ENCODE results near the gene IP6K1.
A peak's percentile ranks its signal among the peaks of the same experiment; 100 is the strongest.
"Not testable (repeated sequence)": the region's sequence is repeated elsewhere in the genome, so short reads cannot be mapped to it uniquely, and the experiment has no call there.

Gene IP6K1

DNA sequence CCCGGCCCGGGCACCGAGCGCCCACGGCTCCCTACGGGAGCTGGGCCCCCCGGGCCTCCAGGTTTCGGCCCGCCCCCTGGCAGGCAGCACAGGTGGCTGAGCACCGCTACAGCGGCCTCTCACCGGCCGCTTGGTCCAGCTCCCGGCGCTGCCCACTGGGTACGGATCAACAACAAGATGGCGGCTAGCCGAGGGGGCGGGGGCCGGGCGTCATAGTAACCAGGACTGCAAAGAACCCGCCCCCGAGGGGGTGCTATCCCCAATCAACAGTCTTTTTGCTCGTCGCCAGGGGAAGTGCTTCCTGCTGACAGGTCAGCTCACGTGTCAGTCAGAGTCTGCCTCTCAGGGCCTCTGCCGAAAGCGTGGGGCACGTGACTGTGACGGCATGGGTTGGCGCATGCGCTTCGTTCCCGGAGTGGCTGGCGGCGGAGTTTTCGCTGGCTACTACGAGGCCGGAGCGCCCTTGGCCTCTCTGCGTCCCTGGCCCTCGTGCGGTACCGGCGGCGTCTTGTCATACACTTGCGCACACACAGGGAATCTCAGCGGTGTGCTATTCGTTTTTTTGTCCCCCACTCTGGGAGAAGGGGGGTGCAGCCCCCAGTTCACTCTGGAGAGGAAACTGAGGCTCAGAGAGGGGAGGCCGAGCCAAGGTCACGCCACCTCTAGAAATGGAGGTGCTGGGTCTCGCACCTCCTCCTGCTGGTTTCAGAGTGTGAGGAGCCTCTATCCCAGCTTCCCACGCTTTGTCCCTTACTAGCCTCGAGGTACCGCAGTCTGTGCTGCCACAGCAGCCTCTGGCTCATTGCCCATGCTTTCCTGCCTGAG lies at the start of gene IP6K1:
TSS of gene IP6K1 (minus strand) at position 186 of the 825 bp plus-strand sequence. CDS start 38,502 bp downstream, outside the sequence.
- no peaks in the 10 kb centered on the region for H3K9me3 ChIP-seq (ENCODE audit: low read length)
- peaks cover 24% of the 10 kb centered on the region for H3K4me1 ChIP-seq (ENCODE audit: insufficient read depth, low read length)
- H3K27ac ChIP-seq (ENCODE audit: low read depth, low read length): peak within 1 kb of the TSS; percentile 87
- H3K4me3 ChIP-seq (ENCODE audit: low read depth in 1 of 2, low read length in 2 of 2): peak within 1 kb of the TSS; percentile 75 to 94
- no peaks in the 10 kb centered on the region for H3K27me3 ChIP-seq (ENCODE audit: control insufficient read depth in 1 of 2, insufficient read depth in 2 of 2, low read length in 2 of 2)
- peaks cover 6% of the 10 kb centered on the region for H3K36me3 ChIP-seq (ENCODE audit: insufficient read depth, low read length)
- H3K9ac ChIP-seq (ENCODE audit: low read length): peak within 1 kb of the TSS; percentile 80

DNA sequence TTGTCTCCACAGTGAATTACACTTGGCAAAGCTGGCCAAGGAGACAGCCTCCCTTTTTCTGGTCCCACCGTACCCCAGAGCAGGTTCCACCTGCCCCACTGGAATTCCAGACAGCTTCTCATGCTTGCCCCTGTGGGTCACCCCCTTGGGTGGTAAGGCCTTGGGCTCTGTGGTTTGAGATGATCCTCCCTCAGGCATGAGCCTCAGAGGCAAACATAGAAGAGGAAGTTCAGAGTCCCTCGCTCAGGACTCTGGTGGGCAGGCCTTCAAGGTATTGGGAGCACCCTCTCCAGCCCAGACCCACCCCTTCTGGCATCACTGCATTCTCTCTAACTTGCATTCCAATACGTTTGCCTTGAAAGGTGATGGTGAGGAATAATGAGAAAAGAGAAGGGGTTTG lies 45.0 kb upstream of the IP6K1 start:
- Histone ChIP-seq H3K4me1 (ENCODE audit: insufficient read depth, low read length) (no peaks in the 10 kb centered on the region), H3K9ac (ENCODE audit: low read length) (no peak overlapping the region), H3K36me3 (ENCODE audit: insufficient read depth, low read length) (no peaks in the 10 kb centered on the region), H3K4me3 (ENCODE audit: low read depth in 1 of 2, low read length in 2 of 2) (no peak overlapping the region), H3K9me3 (ENCODE audit: low read length) (no peaks in the 10 kb centered on the region), H3K27ac (ENCODE audit: low read depth, low read length) (no peak overlapping the region), H3K27me3 (ENCODE audit: control insufficient read depth in 1 of 2, insufficient read depth in 2 of 2, low read length in 2 of 2) (no peaks in the 10 kb centered on the region)

DNA sequence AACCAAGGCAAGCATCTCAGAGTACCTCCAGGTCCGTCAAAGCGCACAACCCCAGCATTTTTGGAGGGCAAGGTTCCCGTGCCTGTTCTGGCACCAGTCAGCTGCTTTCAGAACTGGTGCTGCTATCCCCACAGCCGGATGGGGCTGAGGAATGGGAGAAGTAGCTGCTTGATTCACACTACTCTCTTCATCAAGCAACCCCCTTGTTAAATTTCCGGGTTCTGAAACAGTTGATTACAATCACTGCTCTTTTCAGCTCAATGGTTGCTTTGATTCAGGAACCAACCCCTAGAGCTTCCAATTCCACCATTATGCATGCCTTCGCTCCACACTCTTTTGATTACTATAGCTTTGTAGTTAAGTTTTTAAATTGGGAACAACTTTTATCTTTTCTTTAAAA lies 39.7 kb upstream of the IP6K1 start:
- H3K36me3 ChIP-seq (ENCODE audit: insufficient read depth, low read length): no peaks in the 10 kb centered on the region
- H3K9me3 ChIP-seq (ENCODE audit: low read length): no peaks in the 10 kb centered on the region
- no peak overlapping the region for H3K9ac ChIP-seq (ENCODE audit: low read length)
- no peaks in the 10 kb centered on the region for H3K4me1 ChIP-seq (ENCODE audit: insufficient read depth, low read length)
- no peak overlapping the region for H3K4me3 ChIP-seq (ENCODE audit: low read depth in 1 of 2, low read length in 2 of 2)
- no peak overlapping the region for H3K27ac ChIP-seq (ENCODE audit: low read depth, low read length)
- no peaks in the 10 kb centered on the region for H3K27me3 ChIP-seq (ENCODE audit: control insufficient read depth in 1 of 2, insufficient read depth in 2 of 2, low read length in 2 of 2)

DNA sequence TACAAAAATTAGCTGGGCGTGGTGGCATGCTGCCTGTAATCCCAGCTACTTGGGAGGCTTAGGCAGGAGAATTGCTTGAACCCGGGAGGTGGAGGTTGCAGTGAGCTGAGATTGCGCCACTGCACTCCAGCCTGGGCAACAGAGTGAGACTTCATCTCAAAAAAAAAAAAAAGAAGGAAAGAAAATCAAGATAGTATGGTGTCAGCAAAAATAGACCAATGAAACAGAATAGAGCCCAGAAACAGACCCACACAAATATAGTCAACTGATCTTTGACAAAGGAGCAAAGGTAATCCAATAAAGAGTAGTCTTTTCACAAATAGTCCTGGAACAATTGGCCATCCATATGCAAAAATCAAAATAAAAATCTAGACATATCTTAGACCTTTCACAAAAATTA lies 36.8 kb upstream of the IP6K1 start:
- H3K4me3 ChIP-seq (ENCODE audit: low read depth in 1 of 2, low read length in 2 of 2); H3K9ac ChIP-seq (ENCODE audit: low read length); H3K36me3 ChIP-seq (ENCODE audit: insufficient read depth, low read length); H3K4me1 ChIP-seq (ENCODE audit: insufficient read depth, low read length); H3K27me3 ChIP-seq (ENCODE audit: control insufficient read depth in 1 of 2, insufficient read depth in 2 of 2, low read length in 2 of 2); H3K9me3 ChIP-seq (ENCODE audit: low read length); H3K27ac ChIP-seq (ENCODE audit: low read depth, low read length): not testable (repeated sequence)

DNA sequence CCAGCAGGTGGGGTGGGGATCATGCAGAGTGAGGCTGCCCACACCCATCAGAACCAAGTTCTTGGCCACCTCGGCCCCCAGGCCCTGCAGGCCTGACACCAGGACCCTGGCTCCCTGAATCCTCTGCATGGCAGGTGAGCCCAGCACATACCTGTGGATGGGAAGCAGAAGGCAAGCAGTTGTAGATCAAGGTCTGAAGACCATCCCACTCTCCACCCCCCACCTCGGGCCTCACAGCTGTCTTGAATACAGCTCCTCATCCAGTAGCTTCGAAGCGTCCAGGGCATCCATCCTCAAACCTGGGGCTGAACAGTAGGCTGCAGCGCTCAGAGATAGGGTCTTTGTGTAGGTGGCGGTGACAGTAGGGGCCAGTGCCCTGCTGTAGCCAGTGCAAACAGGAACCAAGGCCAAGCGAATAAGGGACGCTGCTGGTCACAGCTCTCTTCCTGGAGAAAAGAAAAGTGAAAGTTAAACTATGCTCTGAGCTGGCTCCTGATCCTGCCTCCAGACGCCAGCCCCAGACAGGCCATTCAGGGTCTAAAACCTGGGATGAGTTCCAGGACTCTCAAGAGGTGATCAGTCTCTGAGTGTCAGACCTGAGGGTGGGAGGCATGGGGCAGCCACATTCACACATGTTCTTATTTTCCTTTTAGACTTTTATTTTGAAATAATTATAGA lies 27.3 kb upstream of the IP6K1 start, which contains the start of gene UBA7:
TSS of gene UBA7 (minus strand) at position 457 of the 678 bp plus-strand sequence. CDS start at position 291, 166 bp downstream.
- Histone ChIP-seq H3K27me3 (ENCODE audit: control insufficient read depth in 1 of 2, insufficient read depth in 2 of 2, low read length in 2 of 2) (no peaks in the 10 kb centered on the region), H3K4me1 (ENCODE audit: insufficient read depth, low read length) (peaks cover 27% of the 10 kb centered on the region), H3K4me3 (ENCODE audit: low read depth in 1 of 2, low read length in 2 of 2) (peak within 1 kb of the TSS; percentile 56 to 81), H3K27ac (ENCODE audit: low read depth, low read length) (peak within 1 kb of the TSS; percentile 81), H3K9ac (ENCODE audit: low read length) (peak within 1 kb of the TSS; percentile 78), H3K9me3 (ENCODE audit: low read length) (no peaks in the 10 kb centered on the region), H3K36me3 (ENCODE audit: insufficient read depth, low read length) (peaks cover 37% of the 10 kb centered on the region)

DNA sequence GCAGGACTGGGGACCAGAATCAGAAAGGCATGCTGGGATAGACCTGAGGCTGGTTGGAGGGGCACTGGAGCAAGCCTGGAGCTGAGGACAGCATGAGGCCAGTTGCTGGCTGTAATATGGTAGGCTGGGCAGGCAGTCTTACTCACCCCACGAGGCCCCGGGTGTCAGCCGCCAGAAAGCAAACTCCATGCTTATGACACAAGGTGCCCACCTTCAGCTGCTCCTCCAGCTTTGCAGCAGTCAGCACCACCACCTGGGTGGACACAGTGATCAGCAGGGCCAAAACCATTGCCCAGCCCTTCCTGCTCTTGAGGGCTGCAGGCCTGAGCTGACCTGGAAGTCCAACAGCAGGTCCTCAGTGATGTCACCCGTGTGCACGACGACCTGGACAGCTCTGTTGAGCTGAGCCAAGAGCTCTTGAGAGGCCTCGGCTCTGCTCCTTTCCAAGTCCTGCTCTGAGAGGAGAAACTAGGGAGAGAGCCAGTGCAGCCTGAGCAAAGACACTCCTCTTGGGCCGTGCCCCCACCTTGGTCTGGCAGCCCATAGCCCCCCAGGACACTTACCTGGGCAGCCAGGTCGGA lies 26.7 kb upstream of the IP6K1 start:
- peak overlapping the region; percentile 78 for H3K9ac ChIP-seq (ENCODE audit: low read length)
- peaks cover 27% of the 10 kb centered on the region for H3K4me1 ChIP-seq (ENCODE audit: insufficient read depth, low read length)
- peak overlapping the region; percentile 81 for H3K27ac ChIP-seq (ENCODE audit: low read depth, low read length)
- H3K4me3 ChIP-seq (ENCODE audit: low read depth in 1 of 2, low read length in 2 of 2): peak overlapping the region; percentile 56 to 81
- no peaks in the 10 kb centered on the region for H3K27me3 ChIP-seq (ENCODE audit: control insufficient read depth in 1 of 2, insufficient read depth in 2 of 2, low read length in 2 of 2)
- peaks cover 38% of the 10 kb centered on the region for H3K36me3 ChIP-seq (ENCODE audit: insufficient read depth, low read length)
- H3K9me3 ChIP-seq (ENCODE audit: low read length): no peaks in the 10 kb centered on the region

DNA sequence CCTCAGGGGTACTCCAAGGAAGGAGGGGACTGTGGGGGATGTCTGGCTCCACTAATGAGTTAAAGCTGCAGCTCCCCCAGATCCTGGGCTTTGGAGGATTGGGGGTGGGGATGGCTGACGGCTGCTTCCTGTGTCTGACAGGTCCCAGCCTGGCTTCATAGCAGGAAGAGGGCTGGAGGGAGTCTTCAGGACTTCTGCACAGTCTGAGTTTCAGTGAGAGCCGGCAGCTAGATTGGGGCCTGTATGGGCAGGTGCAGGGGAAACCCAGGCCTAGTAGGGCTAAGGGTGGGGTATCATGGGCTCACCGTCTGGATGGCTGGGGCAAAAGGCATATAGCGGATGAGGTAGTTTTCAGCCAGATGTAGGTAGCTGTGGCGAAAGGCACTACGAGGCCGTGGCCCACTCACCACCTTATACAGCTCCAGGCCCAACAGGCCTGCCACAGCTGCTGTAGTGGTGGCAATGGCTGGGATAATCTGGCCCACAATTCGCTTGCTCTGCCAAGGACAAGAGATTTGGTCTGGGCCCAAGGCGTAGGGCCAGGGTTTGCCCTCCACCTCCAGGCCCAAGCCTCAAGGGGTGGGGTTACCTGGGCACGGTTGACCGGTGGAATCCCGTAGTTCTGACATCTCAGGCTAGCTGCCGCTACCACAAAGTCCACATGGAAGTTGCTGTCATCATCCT lies 21.2 kb upstream of the IP6K1 start:
- Histone ChIP-seq H3K27me3 (ENCODE audit: control insufficient read depth in 1 of 2, insufficient read depth in 2 of 2, low read length in 2 of 2) (no peaks in the 10 kb centered on the region), H3K4me3 (ENCODE audit: low read depth in 1 of 2, low read length in 2 of 2) (no peak overlapping the region), H3K36me3 (ENCODE audit: insufficient read depth, low read length) (peaks cover 38% of the 10 kb centered on the region), H3K9ac (ENCODE audit: low read length) (no peak overlapping the region), H3K27ac (ENCODE audit: low read depth, low read length) (peak overlapping the region; percentile 52), H3K4me1 (ENCODE audit: insufficient read depth, low read length) (peaks cover 41% of the 10 kb centered on the region), H3K9me3 (ENCODE audit: low read length) (no peaks in the 10 kb centered on the region)

DNA sequence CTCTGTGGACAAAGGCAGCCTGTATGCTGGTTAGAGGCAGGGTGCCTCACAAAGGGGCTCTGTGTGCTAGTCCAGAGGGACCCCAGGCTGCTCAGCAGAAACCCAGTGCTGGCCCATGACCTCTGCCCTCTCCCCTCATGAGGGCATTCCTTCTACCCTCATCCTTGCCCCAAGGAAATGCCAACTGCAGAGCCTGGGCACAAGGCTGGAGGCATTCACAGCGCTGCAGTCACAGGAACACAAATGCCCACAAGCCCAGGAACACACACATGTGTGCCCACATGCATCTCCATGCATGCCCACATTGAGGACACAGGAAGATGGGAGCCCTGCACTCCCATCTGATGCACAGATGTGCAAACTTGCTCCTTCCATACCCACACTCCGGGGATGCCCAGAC lies 20.5 kb upstream of the IP6K1 start:
- Histone ChIP-seq H3K36me3 (ENCODE audit: insufficient read depth, low read length) (peaks cover 32% of the 10 kb centered on the region), H3K4me3 (ENCODE audit: low read depth in 1 of 2, low read length in 2 of 2) (no peak overlapping the region), H3K9me3 (ENCODE audit: low read length) (no peaks in the 10 kb centered on the region), H3K9ac (ENCODE audit: low read length) (no peak overlapping the region), H3K27ac (ENCODE audit: low read depth, low read length) (peak overlapping the region; percentile 23), H3K27me3 (ENCODE audit: control insufficient read depth in 1 of 2, insufficient read depth in 2 of 2, low read length in 2 of 2) (no peaks in the 10 kb centered on the region), H3K4me1 (ENCODE audit: insufficient read depth, low read length) (peaks cover 36% of the 10 kb centered on the region)

DNA sequence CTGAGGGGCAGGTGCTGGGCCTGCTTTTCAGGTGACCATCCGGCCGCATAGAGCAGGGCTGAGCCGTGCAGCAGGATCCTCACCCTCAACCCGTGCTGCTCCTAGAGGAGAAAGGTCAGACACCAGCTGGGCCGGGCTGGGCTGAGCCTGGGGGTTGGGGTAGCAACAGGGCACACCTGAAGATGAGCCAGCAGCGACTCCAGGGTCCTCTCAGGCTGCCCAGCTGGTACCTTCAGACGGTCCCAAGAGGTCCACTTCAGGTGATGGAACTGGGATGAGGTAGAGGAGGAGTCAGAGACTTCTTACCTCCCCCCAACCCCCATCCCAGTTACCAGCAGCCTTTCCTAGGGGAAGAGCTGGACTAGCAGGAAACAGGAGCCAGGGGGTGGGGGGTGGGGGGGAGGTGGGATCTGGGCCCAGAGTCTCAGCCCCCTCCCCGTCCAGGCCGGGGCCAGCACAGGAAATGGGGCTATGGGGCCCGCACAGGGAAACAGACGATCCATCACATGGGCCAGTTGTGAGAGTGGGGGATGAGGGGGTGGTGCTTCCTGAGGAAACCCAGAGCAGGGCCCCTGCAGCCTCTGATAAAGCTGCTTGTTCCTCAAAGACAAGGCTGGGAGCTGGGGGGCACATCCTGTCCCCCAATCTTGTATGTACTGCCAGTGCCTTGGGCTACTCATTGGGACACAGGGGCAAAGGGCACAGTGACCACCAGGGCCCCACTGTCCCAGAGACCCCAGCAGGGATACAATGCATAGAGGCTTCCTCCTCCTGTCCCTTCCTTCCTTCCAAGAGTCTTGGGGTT lies 19.8 kb upstream of the IP6K1 start:
- Histone ChIP-seq H3K27me3 (ENCODE audit: control insufficient read depth in 1 of 2, insufficient read depth in 2 of 2, low read length in 2 of 2) (no peaks in the 10 kb centered on the region), H3K4me3 (ENCODE audit: low read depth in 1 of 2, low read length in 2 of 2) (no peak overlapping the region), H3K27ac (ENCODE audit: low read depth, low read length) (peak overlapping the region; percentile 1), H3K9ac (ENCODE audit: low read length) (no peak overlapping the region), H3K4me1 (ENCODE audit: insufficient read depth, low read length) (peaks cover 31% of the 10 kb centered on the region), H3K9me3 (ENCODE audit: low read length) (no peaks in the 10 kb centered on the region), H3K36me3 (ENCODE audit: insufficient read depth, low read length) (peaks cover 24% of the 10 kb centered on the region)

DNA sequence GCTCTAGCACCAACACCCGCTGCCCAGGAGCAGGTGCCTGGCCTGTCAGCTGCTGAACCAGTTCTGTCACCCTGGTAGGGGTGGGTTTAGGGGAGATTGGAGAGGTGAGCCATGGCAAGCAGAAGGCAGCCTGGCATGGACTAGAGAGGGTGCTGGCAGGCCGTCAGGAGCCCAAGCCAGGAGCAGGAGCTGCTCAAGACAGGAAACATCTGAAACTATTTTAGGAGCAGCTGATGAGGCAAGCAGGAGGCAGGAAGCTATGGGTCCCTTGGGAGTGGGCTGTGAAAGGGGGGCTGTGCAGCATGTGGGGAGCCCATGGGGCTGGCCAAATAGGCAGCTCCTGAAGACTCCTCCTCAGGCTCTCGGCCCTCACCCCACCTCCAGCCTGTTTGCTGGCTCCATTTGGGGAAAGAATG lies 19.0 kb upstream of the IP6K1 start:
- H3K27ac ChIP-seq (ENCODE audit: low read depth, low read length): no peak overlapping the region
- no peaks in the 10 kb centered on the region for H3K9me3 ChIP-seq (ENCODE audit: low read length)
- peaks cover 18% of the 10 kb centered on the region for H3K36me3 ChIP-seq (ENCODE audit: insufficient read depth, low read length)
- H3K27me3 ChIP-seq (ENCODE audit: control insufficient read depth in 1 of 2, insufficient read depth in 2 of 2, low read length in 2 of 2): no peaks in the 10 kb centered on the region
- H3K9ac ChIP-seq (ENCODE audit: low read length): no peak overlapping the region
- H3K4me1 ChIP-seq (ENCODE audit: insufficient read depth, low read length): peaks cover 31% of the 10 kb centered on the region
- H3K4me3 ChIP-seq (ENCODE audit: low read depth in 1 of 2, low read length in 2 of 2): peak overlapping the region in 1 of 2 donors; percentile 4

Data from muscle layer of colon (tissue), 2 donors.